Forelimb muscle (tissue), 1 donor: ENCODE data around the gene DYNLRB1. TPM values are rescaled to one million over a fixed set of nuclear protein-coding genes. Genes with fewer than 3 reads are reported as not detected.
"Not testable (repeated sequence)": the region's sequence is repeated elsewhere in the genome, so short reads cannot be mapped to it uniquely, and the experiment has no call there.

Experiments
- DNase-seq: peaks from one replicate; pipeline ENCODE4 v3.0.0-alpha.2; 2013; ENCODE audit warnings: low read depth
- polyA plus RNA-seq: library from polyadenylated mRNA; unstranded; fragments of 120-200 nt; gene quantifications from one replicate; pipeline ENCODE4 v1.2.1, GENCODE V29; 2013; ENCODE audit not compliant: insufficient read length

The DYNLRB1 gene
- polyA plus RNA-seq, 1 donor = 110 TPM

- DNase-seq = no peak
These were observed 4.3 kb upstream of the DYNLRB1 start for GRCh38 chr20:34511891-34512265.

GRCh38 chr20:34512266-34512954, 3.8 kb upstream of the DYNLRB1 start:
- DNase-seq = no peak

GRCh38 chr20:34512955-34513419, 3.2 kb upstream of the DYNLRB1 start:
- no peak for DNase-seq

GRCh38 chr20:34514034-34514433, 2.2 kb upstream of the DYNLRB1 start:
- not testable (repeated sequence) for DNase-seq

- DNase-seq = no peak
These were observed 1.2 kb upstream of the DYNLRB1 start for GRCh38 chr20:34514897-34515483.

GRCh38 chr20:34515484-34516246, 557 bp upstream of the DYNLRB1 start:
- no peak for DNase-seq

DNA sequence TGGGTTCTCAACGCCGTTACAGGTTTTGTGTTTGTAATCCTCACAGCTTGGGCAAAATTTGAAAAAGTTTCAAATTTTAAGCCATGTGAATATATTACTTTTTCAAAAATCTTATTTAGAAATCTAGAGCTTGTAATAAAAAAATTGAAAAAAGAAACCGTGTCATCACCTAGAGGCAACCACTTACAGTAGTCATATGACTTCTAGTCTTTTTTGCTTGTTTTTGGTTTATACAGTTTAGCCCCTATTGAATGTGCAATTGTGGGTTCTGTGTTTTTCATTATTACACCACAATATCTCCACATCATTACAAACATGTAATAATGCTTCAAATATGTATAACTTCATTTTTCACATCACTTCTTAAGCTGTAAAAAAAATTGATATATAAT, 888 bp downstream of the DYNLRB1 start:
- DNase-seq = no peak

DNA sequence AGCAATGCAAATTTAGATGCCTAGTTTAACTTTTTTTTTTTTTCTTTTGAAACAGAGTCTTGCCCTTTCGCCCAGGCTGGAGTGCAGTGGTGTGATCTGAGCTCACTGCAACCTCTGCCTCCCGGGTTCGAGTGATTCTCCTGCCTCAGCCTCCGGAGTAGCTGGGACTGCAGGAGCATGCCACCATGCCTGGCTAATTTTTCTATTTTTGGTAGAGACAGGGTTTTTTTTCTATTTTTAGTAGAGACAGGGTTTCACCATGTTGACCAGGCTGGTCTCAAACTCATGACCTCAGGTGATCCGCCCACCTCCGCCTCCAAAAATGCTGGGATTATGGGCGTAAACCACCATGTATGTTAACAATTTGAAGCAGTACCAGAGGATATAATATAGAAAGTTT, 2.6 kb downstream of the DYNLRB1 start:
- DNase-seq = not testable (repeated sequence)

GRCh38 chr20:34519841-34520240, 3.6 kb downstream of the DYNLRB1 start:
- not testable (repeated sequence) for DNase-seq

- no peak for DNase-seq
These were observed 7.0 kb downstream of the DYNLRB1 start for GRCh38 chr20:34522969-34523871.

DNA sequence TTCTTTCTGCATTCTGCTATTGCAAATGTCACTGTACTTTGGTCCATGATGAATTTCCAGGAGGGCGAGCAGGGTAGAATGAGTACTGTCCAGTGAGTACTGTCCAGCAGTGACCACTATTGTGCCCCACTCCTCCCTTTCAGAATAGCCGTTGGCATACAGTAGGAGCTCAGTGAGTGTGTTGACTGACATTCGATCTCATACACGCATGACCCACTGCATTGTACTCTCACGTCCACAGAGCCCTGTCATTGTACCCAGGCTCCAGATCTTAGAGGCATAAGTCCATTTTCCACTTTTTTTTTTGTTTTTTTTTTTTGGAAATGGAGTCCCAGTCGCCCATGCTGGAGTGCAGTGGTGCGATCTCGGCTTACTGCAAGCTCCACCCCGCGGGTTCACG, 8.2 kb downstream of the DYNLRB1 start:
- DNase-seq = no peak

- DNase-seq = no peak
These were observed 9.1 kb downstream of the DYNLRB1 start for GRCh38 chr20:34525342-34525708.

- no peak for DNase-seq
These were observed 9.6 kb downstream of the DYNLRB1 start for GRCh38 chr20:34525709-34526416.

DNA sequence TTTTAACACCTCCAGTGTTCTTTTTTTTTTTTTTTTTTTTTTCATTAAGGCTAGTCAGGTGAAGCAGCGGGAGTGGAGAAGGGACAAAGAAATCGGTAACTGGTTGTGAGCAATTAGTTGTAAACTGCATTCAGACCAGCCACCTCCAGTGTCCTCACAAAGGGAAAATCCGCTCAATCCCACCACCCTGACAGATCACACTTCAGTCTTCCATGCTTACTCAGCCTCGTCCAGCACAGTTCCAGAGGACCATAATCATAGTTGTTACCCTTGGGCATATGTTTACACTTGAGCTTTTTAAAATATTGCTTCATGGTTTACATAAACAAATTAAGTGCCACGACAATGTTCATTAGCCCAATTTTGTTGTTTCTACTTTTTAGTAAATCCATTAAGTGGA, 10.2 kb downstream of the DYNLRB1 start:
- no peak for DNase-seq

- no peak for DNase-seq
These were observed 10.8 kb downstream of the DYNLRB1 start for GRCh38 chr20:34527016-34527415.

DNA sequence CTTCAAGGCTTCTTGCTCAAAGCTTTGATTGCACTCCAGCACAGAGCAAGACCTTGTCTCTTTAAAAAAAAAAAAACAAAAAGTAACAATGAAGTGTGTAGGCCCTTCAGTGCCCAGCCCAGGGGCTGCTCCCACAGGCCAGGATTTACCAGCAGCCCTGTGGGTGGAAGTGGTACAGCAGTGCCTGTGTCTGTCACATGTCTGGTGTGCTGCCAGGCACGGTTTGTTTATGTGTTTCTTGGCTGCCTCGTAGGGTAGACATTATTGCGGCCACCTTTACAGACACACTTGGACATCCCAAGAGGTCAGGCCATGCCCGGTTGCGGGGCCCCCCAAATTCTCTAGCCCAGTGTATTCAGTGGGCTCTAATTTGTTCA, 12.7 kb downstream of the DYNLRB1 start:
- no peak for DNase-seq

DNA sequence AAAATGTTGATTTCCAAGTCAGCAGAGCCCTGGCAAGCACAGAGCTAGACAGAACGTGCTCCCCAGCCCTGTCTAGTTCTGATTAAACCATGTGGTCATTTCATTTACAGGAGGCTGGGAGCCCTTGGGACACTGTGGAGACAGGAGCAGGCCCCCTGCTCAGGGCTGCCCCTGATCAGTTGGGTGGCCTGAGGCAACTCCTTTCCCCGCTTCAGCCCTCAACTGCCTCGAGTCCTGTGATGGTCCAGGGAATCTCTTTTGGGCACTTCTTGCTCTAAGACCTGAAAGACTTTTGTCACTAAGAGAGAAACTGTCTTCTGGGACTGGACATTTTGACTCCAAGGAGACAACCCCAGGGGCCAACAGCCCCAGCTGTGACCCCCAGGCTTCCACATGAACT, 13.5 kb downstream of the DYNLRB1 start:
- no peak for DNase-seq

- no peak for DNase-seq
These were observed 14.1 kb downstream of the DYNLRB1 start for GRCh38 chr20:34530342-34530741.

DNA sequence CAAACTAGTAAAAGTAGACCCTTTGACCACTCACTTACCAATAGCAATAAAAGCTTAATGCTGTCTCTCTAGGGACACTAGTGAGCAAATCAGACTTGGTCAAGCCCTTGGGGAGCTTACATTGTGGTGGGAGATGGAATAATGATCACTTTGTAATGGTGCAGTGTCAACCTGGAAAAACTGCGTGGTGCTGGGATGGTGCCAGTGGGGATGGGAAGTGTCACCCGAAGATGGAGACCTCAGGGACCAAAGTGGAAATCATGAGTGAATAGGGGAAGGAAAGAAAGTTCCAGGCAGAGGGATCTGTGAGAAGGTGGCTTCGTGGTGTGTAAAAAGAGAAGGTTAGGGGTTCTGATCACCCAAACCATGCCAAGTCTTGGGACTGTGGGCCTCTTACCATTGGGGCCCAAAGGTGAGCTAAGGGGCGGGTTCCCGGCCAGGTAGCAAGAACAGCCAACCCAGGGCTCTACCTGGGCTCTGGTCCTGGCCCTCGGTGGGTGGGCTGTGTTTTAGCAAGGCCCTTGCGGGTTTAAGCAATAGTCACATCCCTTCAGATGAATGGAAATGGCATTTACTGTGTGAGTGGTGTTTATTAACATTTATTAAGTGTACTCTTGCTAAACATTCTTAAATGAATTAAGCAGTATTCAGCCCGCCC, 15.5 kb downstream of the DYNLRB1 start:
- DNase-seq = no peak

DNA sequence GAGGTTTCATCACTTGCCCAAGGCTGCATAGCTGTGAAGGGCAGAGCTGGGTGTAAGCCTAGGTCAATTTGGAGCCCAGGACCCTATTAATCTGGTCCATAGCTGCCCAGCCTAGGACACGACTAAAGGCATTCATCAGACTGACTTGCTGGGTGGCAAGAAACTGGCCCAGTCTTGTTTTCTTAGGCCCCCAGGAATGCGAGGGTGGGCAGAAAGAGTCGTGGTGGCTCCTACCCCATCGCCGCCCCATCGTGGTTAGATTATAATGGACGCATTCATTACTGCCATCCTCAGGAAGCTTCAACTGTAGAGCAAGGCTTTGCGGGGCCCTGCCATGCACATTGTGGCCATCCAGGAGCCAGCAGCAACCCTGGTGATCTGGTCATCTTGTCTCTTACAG, 16.1 kb downstream of the DYNLRB1 start:
- DNase-seq = no peak

- no peak for DNase-seq
These were observed 16.5 kb downstream of the DYNLRB1 start for GRCh38 chr20:34532756-34533155.
